WERI-Rb-1 (cell line): ENCODE data around the gene PCDHB11.
"Not testable (repeated sequence)": the region's sequence is repeated elsewhere in the genome, so short reads cannot be mapped to it uniquely, and the experiment has no call there.

ENCODE experiments used
- DNase-seq: peaks from one replicate; pipeline ENCODE4 v3.0.0-alpha.2; 2020
- H3K27ac ChIP-seq: fragments of 250-450 bp; sonication (Bioruptor Pico); 2 replicates; pipeline ENCODE4 v1.5.1; 2020; ENCODE audit warnings: mild to moderate bottlenecking, moderate library complexity
- H3K27me3 ChIP-seq: fragments of 250-450 bp; sonication (Bioruptor Pico); 2 replicates; pipeline ENCODE4 v1.5.1; 2021; ENCODE audit warnings: mild to moderate bottlenecking, low read depth, moderate library complexity; ENCODE audit not compliant: insufficient read depth, severe bottlenecking
- H3K36me3 ChIP-seq: fragments of 250-450 bp; sonication (Bioruptor Pico); 2 replicates; pipeline ENCODE4 v1.5.1; 2020; ENCODE audit warnings: mild to moderate bottlenecking, moderate library complexity
- H3K4me3 ChIP-seq: 2 replicates; pipeline ENCODE4 v1.5.1; 2011; ENCODE audit warnings: low read depth, mild to moderate bottlenecking, control low read depth, low read length
- H3K9me3 ChIP-seq: fragments of 250-450 bp; sonication (Bioruptor Pico); 2 replicates; pipeline ENCODE4 v1.5.1; 2021; ENCODE audit warnings: mild to moderate bottlenecking, moderate library complexity; ENCODE audit not compliant: severe bottlenecking
- CTCF ChIP-seq: IDR thresholded peaks from 2 replicates; pipeline ENCODE4 v1.5.1; 2011; ENCODE audit warnings: low read depth, mild to moderate bottlenecking, control low read depth, inconsistent platforms, low read length

The PCDHB11 gene

DNA sequence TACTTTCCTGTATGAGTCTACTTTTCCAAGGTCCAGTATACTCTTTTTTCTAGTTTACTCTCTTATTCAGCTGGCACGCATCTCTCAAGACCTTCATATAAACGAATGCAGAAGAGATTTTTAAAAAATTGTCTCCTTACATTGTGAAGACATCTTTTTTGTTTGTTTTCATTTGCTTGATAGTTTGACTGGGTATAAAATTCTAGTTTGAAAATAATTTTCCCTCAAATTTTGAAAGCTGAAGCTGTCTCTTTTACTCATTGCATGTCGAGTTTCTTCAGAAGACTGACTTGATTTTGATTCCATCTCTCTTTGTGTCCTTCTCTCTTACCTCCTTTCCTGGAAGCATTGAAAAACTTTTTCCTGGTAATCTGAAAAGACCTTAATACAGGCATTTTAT, 3.1 kb upstream of the PCDHB11 start:
- peaks cover 20% of the 10 kb centered on the region for H3K9me3 ChIP-seq
- no peak overlapping the region for H3K4me3 ChIP-seq
- no peak overlapping the region for H3K27ac ChIP-seq
- DNase-seq, result no peak
- no peaks in the 10 kb centered on the region for H3K27me3 ChIP-seq
- H3K36me3 ChIP-seq, result peaks cover 5% of the 10 kb centered on the region; the same call in 1 of the 2 replicates
- no peak for TF ChIP-seq CTCF

DNA sequence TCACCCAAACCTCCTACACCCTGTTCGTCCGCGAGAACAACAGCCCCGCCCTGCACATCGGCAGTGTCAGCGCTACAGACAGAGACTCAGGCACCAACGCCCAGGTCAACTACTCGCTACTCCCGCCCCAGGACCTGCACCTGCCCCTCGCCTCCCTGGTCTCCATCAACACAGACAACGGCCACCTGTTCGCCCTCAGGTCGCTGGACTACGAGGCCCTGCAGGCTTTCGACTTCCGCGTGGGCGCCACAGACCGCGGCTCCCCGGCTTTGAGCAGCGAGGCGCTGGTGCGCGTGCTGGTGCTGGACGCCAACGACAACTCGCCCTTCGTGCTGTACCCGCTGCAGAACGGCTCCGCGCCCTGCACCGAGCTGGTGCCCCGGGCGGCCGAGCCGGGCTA, 1.7 kb downstream of the PCDHB11 start:
- H3K4me3 ChIP-seq, DNase-seq, H3K27me3 ChIP-seq, H3K27ac ChIP-seq: not testable (repeated sequence)
- Histone ChIP-seq H3K9me3 (peaks cover 22% of the 10 kb centered on the region), H3K36me3 (peaks cover 18% of the 10 kb centered on the region)

GRCh38 chr5:141201646-141202045, 2.2 kb downstream of the PCDHB11 start:
- Histone ChIP-seq H3K9me3 (peaks cover 16% of the 10 kb centered on the region), H3K36me3 (peaks cover 18% of the 10 kb centered on the region)
- not testable (repeated sequence) for H3K27ac ChIP-seq, H3K27me3 ChIP-seq, H3K4me3 ChIP-seq, DNase-seq

- Histone ChIP-seq H3K4me3 (no peak within 1 kb of the TSS), H3K9me3 (no peaks in the 10 kb centered on the region), H3K27ac (no peak within 1 kb of the TSS), H3K36me3 (peaks cover 5% of the 10 kb centered on the region), H3K27me3 (no peaks in the 10 kb centered on the region)
- TF ChIP-seq CTCF, result no peak
- no peak for DNase-seq
Observed at GRCh38 chr5:141208478-141208877, 9.1 kb downstream of the PCDHB11 start, which contains the start of gene PCDHB12. PCDHB12 (plus strand) TSS chr5:141208719; CDS start chr5:141208908, 189 bp downstream.

DNA sequence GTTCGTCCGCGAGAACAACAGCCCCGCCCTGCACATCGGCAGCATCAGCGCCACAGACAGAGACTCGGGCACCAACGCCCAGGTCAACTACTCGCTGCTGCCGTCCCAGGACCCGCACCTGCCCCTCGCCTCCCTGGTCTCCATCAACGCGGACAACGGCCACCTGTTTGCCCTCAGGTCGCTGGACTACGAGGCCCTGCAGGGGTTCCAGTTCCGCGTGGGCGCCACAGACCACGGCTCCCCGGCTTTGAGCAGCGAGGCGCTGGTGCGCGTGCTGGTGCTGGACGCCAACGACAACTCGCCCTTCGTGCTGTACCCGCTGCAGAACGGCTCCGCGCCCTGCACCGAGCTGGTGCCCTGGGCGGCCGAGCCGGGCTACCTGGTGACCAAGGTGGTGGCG, 10.9 kb downstream of the PCDHB11 start:
- H3K27ac ChIP-seq, H3K27me3 ChIP-seq, H3K36me3 ChIP-seq, H3K9me3 ChIP-seq, DNase-seq, H3K4me3 ChIP-seq: not testable (repeated sequence)

- not testable (repeated sequence) for H3K9me3 ChIP-seq, H3K36me3 ChIP-seq, H3K27me3 ChIP-seq, H3K27ac ChIP-seq, DNase-seq, H3K4me3 ChIP-seq
Observed at GRCh38 chr5:141210849-141211248, 11.4 kb downstream of the PCDHB11 start.

- not testable (repeated sequence) for H3K9me3 ChIP-seq, H3K27me3 ChIP-seq, DNase-seq, H3K36me3 ChIP-seq, H3K4me3 ChIP-seq, H3K27ac ChIP-seq
Observed at GRCh38 chr5:141213656-141214339, 14.4 kb downstream of the PCDHB11 start, which contains the start of gene PCDHB13. PCDHB13 (plus strand) TSS chr5:141213919; CDS start chr5:141214124, 205 bp downstream.

DNA sequence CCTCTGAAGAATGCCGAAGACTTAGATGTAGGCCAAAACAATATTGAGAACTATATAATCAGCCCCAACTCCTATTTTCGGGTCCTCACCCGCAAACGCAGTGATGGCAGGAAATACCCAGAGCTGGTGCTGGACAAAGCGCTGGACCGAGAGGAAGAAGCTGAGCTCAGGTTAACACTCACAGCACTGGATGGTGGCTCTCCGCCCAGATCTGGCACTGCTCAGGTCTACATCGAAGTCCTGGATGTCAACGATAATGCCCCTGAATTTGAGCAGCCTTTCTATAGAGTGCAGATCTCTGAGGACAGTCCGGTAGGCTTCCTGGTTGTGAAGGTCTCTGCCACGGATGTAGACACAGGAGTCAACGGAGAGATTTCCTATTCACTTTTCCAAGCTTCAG, 15.2 kb downstream of the PCDHB11 start:
- not testable (repeated sequence) for H3K27me3 ChIP-seq, H3K4me3 ChIP-seq, H3K9me3 ChIP-seq, DNase-seq, H3K36me3 ChIP-seq, H3K27ac ChIP-seq

- not testable (repeated sequence) for H3K9me3 ChIP-seq, H3K27me3 ChIP-seq, DNase-seq, H3K4me3 ChIP-seq, H3K27ac ChIP-seq, H3K36me3 ChIP-seq
Observed at GRCh38 chr5:141215504-141215903, 16.1 kb downstream of the PCDHB11 start.

DNA sequence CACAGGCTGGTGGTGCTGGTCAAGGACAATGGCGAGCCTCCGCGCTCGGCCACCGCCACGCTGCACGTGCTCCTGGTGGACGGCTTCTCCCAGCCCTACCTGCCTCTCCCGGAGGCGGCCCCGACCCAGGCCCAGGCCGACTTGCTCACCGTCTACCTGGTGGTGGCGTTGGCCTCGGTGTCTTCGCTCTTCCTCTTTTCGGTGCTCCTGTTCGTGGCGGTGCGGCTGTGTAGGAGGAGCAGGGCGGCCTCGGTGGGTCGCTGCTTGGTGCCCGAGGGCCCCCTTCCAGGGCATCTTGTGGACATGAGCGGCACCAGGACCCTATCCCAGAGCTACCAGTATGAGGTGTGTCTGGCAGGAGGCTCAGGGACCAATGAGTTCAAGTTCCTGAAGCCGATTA, 16.6 kb downstream of the PCDHB11 start:
- H3K27ac ChIP-seq, H3K9me3 ChIP-seq, DNase-seq, H3K36me3 ChIP-seq, H3K4me3 ChIP-seq, H3K27me3 ChIP-seq: not testable (repeated sequence)
